Cardiac muscle cell (in vitro differentiated cells and primary cell): ENCODE data around the gene CHD1L. TPM values are rescaled to one million over a fixed set of nuclear protein-coding genes. Genes with fewer than 3 reads are reported as not detected.
"Not testable (repeated sequence)": the region's sequence is repeated elsewhere in the genome, so short reads cannot be mapped to it uniquely, and the experiment has no call there.

ENCODE experiments used
- DNase-seq, 2 donors: peaks; one replicate each; pipeline versions ENCODE4 v3.0.0 to v3.0.0-alpha.2; 2010 to 2017; ENCODE audit warnings: low read depth in 1 of 2, low spot score in 1 of 2
- H3K27ac ChIP-seq: fragments of 200-600 bp; sonication (generic); 2 replicates; pipeline ENCODE4 v1.5.1; 2016
- H3K27me3 ChIP-seq: fragments of 200-600 bp; sonication (generic); 2 replicates; pipeline ENCODE4 v1.6.0; 2016; ENCODE audit warnings: control low read depth
- H3K36me3 ChIP-seq: fragments of 200-600 bp; sonication (generic); 2 replicates; pipeline ENCODE4 v1.5.1; 2016; ENCODE audit warnings: control low read depth
- H3K4me1 ChIP-seq: fragments of 200-600 bp; sonication (generic); 2 replicates; pipeline ENCODE4 v1.8.1; 2017; ENCODE audit warnings: low read depth, mild to moderate bottlenecking, mixed run types
- H3K4me3 ChIP-seq: fragments of 200-600 bp; sonication (generic); 2 replicates; pipeline ENCODE4 v1.5.1; 2016; ENCODE audit warnings: mild to moderate bottlenecking
- H3K9me3 ChIP-seq: fragments of 200-600 bp; sonication (generic); 2 replicates; pipeline ENCODE4 v1.5.1; 2017; ENCODE audit warnings: low read depth, mild to moderate bottlenecking, control low read depth
- polyA plus RNA-seq: library from polyadenylated mRNA; unstranded; fragments of >200 nt; fragmentation: Nextera tagmentation; extraction: Ambion mirVana; gene quantifications from 2 replicates; pipeline ENCODE4 v1.2.1, GENCODE V29; 2016
- total RNA-seq: library from RNA; depleted of rRNA; stranded (reverse); fragments of >200 nt; gene quantifications from 2 replicates; pipeline ENCODE4 v1.2.3, GENCODE V29; 2016
- TF ChIP-seq, protein P1 (sequence below): IDR thresholded peaks from 2 replicates; pipeline ENCODE4 v1.5.1; 2012; ENCODE audit warnings: low read depth, mild to moderate bottlenecking, low read length

CHD1L gene
- total and polyA plus RNA-seq, 2 experiments from 2014 or later = 22.4 to 34.6 TPM

- Histone ChIP-seq H3K4me3 (no peak overlapping the region), H3K36me3 (no peaks in the 10 kb centered on the region), H3K9me3 (no peaks in the 10 kb centered on the region), H3K4me1 (no peaks in the 10 kb centered on the region), H3K27ac (no peak overlapping the region), H3K27me3 (no peaks in the 10 kb centered on the region)
- TF ChIP-seq, protein P1, sequence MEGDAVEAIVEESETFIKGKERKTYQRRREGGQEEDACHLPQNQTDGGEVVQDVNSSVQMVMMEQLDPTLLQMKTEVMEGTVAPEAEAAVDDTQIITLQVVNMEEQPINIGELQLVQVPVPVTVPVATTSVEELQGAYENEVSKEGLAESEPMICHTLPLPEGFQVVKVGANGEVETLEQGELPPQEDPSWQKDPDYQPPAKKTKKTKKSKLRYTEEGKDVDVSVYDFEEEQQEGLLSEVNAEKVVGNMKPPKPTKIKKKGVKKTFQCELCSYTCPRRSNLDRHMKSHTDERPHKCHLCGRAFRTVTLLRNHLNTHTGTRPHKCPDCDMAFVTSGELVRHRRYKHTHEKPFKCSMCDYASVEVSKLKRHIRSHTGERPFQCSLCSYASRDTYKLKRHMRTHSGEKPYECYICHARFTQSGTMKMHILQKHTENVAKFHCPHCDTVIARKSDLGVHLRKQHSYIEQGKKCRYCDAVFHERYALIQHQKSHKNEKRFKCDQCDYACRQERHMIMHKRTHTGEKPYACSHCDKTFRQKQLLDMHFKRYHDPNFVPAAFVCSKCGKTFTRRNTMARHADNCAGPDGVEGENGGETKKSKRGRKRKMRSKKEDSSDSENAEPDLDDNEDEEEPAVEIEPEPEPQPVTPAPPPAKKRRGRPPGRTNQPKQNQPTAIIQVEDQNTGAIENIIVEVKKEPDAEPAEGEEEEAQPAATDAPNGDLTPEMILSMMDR = no peak
- no peak for DNase-seq
Observed at GRCh38 chr1:147235822-147236221, 6.7 kb upstream of the CHD1L start.

DNA sequence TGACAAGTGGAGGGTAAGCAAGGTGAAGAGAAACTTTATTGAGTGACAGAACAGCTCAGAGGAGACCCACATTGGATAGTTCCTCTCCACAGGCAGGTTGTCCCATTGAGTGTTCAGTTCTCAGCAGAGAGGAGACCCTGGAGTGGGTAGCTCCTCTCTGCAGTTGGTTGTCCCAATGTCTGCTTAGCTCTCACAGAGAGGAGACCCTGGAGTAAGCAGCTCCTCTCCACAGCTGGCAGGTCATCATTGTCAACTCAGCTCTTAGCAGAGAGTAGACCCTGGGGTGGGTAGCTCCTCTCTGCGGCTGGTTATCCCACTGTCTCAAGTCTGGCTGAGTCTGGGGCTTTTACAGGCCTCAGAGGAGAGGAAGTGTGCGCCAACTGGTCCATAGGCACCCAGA is 6.0 kb upstream of the CHD1L start:
- no peaks in the 10 kb centered on the region for H3K36me3 ChIP-seq
- H3K27ac ChIP-seq = no peak overlapping the region
- no peaks in the 10 kb centered on the region for H3K4me1 ChIP-seq
- TF ChIP-seq, protein P1 = no peak
- H3K4me3 ChIP-seq = no peak overlapping the region
- H3K27me3 ChIP-seq = no peaks in the 10 kb centered on the region
- DNase-seq = no peak
- no peaks in the 10 kb centered on the region for H3K9me3 ChIP-seq

- no peaks in the 10 kb centered on the region for H3K36me3 ChIP-seq
- H3K4me3 ChIP-seq = no peak overlapping the region
- no peak overlapping the region for H3K27ac ChIP-seq
- TF ChIP-seq, protein P1 = no peak
- H3K4me1 ChIP-seq = no peaks in the 10 kb centered on the region
- H3K9me3 ChIP-seq = no peaks in the 10 kb centered on the region
- DNase-seq = no peak
- H3K27me3 ChIP-seq = no peaks in the 10 kb centered on the region
Observed at GRCh38 chr1:147236959-147237791, 5.3 kb upstream of the CHD1L start.

DNA sequence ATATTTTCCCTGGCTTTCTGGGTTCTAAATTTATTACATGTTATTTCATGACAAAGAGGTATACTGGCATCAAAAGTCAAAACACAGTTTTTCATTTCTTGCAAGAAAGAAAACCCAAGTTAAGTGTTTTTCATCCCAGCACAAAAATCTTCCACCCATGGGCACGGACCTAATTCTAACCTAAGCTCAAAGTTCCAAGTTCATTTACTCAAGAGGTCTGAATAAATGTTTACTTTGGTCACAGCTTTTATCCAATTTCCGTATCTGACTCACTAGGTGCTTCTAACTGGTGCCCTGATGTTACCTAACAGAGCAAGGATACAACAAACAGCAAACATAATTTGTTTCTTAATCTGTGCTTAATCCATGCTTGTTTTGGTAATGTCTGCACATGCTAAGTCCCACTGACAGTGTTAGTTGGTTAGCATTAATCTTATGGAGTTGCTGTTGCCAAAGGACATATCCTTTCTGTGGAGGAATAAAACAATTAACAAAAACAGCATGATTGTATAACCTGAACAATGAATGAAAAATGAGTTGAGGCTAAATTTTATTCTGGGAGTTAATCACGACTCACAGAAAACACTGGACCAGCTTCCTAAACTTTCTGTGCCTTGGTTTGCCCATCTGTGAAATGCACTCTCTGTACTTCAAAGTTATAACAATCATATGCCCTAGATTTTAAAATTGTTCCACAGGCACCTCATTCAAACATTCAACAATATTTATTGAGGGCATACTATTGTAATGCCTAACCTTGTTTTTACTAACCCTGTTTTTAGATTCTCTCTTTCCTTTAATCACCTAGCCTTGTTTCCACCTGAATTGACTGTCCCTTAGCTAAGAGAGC is 4.2 kb upstream of the CHD1L start:
- no peaks in the 10 kb centered on the region for H3K36me3 ChIP-seq
- no peak overlapping the region for H3K4me3 ChIP-seq
- no peaks in the 10 kb centered on the region for H3K9me3 ChIP-seq
- H3K27me3 ChIP-seq = no peaks in the 10 kb centered on the region
- no peaks in the 10 kb centered on the region for H3K4me1 ChIP-seq
- DNase-seq = no peak
- TF ChIP-seq, protein P1 = no peak
- H3K27ac ChIP-seq = no peak overlapping the region

DNA sequence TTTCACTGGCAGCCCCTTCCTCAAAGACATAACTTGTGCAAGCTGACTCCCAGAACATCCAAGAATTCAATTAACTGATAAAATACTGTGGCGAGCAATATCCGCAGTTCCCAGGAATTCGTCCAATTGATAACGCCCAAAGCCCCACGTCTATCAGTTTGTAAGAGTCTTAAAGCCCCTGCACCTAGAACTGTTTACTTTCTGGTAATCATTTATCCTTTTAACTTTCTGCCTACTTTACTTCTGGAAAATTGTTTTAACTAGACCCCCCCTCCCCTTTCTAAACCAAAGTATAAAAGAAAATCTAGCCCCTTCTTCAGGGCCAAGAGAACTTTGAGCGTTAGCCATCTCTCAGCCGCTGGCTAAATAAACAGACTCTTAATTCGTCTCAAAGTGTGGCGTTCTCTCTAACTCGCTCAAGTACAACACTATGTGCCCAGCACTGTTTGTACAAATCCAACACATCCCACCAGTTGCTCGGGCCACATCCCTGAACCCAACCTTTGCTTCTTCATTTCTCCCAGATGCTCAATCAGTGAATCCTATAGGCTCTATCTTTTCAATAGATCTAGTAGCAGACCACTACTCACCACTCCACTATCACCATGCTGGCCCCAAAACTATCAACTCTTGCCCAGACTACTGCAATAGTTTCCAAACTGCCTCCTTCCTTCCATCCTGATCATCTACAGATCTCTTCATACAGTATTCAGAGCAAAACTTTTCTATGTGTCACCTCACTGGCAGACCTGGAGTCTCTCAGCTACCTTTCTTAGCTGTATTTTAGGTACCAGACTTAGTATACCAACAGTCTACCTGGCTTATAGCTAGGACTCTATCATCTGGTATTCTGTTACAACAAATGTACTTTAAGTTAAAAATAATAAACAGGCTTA is 3.3 kb upstream of the CHD1L start:
- no peak overlapping the region for H3K4me3 ChIP-seq
- no peak overlapping the region for H3K27ac ChIP-seq
- DNase-seq = no peak

DNA sequence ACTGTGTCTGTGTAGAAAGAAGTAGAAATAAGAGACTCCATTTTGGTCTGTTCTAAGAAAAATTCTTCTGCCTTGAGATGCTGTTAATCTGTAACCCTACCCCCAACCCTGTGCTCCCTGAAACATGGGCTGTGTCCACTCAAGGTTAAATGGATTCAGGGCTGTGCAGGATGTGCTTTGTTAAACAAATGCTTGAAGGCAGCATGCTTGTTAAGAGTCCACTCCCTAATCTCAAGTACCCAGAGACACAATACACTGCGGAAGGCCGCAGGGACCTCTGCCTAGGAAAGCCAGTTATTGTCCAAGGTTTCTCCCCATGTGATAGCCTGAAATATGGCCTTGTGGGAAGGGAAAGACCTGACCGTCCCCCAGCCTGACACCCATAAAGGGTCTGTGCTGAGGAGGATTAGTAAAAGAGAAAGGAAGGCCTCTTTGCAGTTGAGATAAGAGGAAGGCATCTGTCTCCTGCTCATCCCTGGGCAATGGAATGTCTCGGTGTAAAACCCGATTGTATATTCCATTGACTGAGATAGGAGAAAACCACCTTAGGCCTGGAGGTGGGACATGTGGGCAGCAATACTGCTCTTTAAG is 2.3 kb upstream of the CHD1L start:
- H3K4me1 ChIP-seq = peaks cover 12% of the 10 kb centered on the region
- H3K9me3 ChIP-seq, H3K27me3 ChIP-seq, H3K27ac ChIP-seq, H3K36me3 ChIP-seq, H3K4me3 ChIP-seq: not testable (repeated sequence)
- DNase-seq = peak in 1 of 2 donors; percentile 6

More for the DNA sequence above, 3.3 kb upstream of the CHD1L start:
- no peaks in the 10 kb centered on the region for H3K27me3 ChIP-seq
- H3K4me1 ChIP-seq = peaks cover 3% of the 10 kb centered on the region
- H3K9me3 ChIP-seq = no peaks in the 10 kb centered on the region
- H3K36me3 ChIP-seq = no peaks in the 10 kb centered on the region
- TF ChIP-seq, protein P1 = no peak
